HEK293T (cell line): ENCODE data around the gene CAMK1D.

Experiments
- CTCF ChIA-PET: fragments of 350-600 bp; formaldehyde crosslinking; extraction: SDS; loops from one replicate; lab custom pipeline; 2021; ENCODE audit warnings: antibody characterized with exemption, inconsistent platforms; lab: Yijun Ruan, JAX
- POLR2A ChIA-PET: fragments of 350-600 bp; formaldehyde crosslinking; extraction: SDS; loops from one replicate; lab custom pipeline; 2020; ENCODE audit warnings: antibody characterized with exemption, inconsistent platforms; lab: Yijun Ruan, JAX
- DNase-seq: peaks from one replicate; pipeline ENCODE4 v3.0.0; 2012; ENCODE audit warnings: mixed read lengths; ENCODE audit errors: extremely low spot score
- ARNT ChIP-seq: fragments of 450-650 bp; IDR thresholded peaks from 2 replicates; pipeline ENCODE4 v1.6.1; 2017; ENCODE audit warnings: mild to moderate bottlenecking
- BHLHE40 ChIP-seq: fragments of 450-650 bp; IDR thresholded peaks from 2 replicates; pipeline ENCODE4 v1.6.1; 2016; ENCODE audit warnings: mild to moderate bottlenecking, moderate library complexity, borderline replicate concordance
- CTBP1 ChIP-seq: fragments of 450-650 bp; IDR thresholded peaks from 2 replicates; pipeline ENCODE4 v1.6.1; 2016; ENCODE audit warnings: borderline replicate concordance
- ELF4 ChIP-seq: fragments of 450-650 bp; IDR thresholded peaks from 2 replicates; pipeline ENCODE4 v1.6.1; 2017; ENCODE audit warnings: antibody characterized with exemption
- FOXA1 ChIP-seq: fragments of 450-650 bp; IDR thresholded peaks from 2 replicates; pipeline ENCODE4 v1.6.1; 2016; ENCODE audit warnings: mild to moderate bottlenecking
- FOXK2 ChIP-seq: fragments of 450-650 bp; IDR thresholded peaks from 2 replicates; pipeline ENCODE4 v1.6.1; 2016; ENCODE audit warnings: mild to moderate bottlenecking
- FOXM1 ChIP-seq: fragments of 450-650 bp; IDR thresholded peaks from 2 replicates; pipeline ENCODE4 v1.6.1; 2017; ENCODE audit warnings: mild to moderate bottlenecking, borderline replicate concordance
- HDGF ChIP-seq: fragments of 450-650 bp; IDR thresholded peaks from 2 replicates; pipeline ENCODE4 v1.6.1; 2017; ENCODE audit warnings: antibody characterized with exemption, borderline replicate concordance
- L3MBTL2 ChIP-seq: fragments of 450-650 bp; conservative IDR thresholded peaks from 2 replicates; pipeline ENCODE4 v1.6.1; 2016; ENCODE audit warnings: mild to moderate bottlenecking
- LEF1 ChIP-seq: fragments of 450-650 bp; IDR thresholded peaks from 2 replicates; pipeline ENCODE4 v1.6.1; 2017; ENCODE audit warnings: mild to moderate bottlenecking, borderline replicate concordance
- NFRKB ChIP-seq: fragments of 450-650 bp; IDR thresholded peaks from 2 replicates; pipeline ENCODE4 v1.6.1; 2016; ENCODE audit warnings: mild to moderate bottlenecking, moderate library complexity
- PKNOX1 ChIP-seq: fragments of 450-650 bp; IDR thresholded peaks from 2 replicates; pipeline ENCODE4 v1.6.1; 2016
- SP1 ChIP-seq: fragments of 450-650 bp; IDR thresholded peaks from 2 replicates; pipeline ENCODE4 v1.6.1; 2017
- SUZ12 ChIP-seq: fragments of 450-650 bp; IDR thresholded peaks from 2 replicates; pipeline ENCODE4 v1.6.1; 2016; ENCODE audit warnings: mild to moderate bottlenecking
- TARDBP ChIP-seq: fragments of 450-650 bp; IDR thresholded peaks from 2 replicates; pipeline ENCODE4 v1.6.1; 2016
- ZNF384 ChIP-seq: fragments of 450-650 bp; IDR thresholded peaks from 2 replicates; pipeline ENCODE4 v1.6.1; 2016

Gene CAMK1D

GRCh38 chr10:12797471-12798262 is 448.3 kb downstream of the CAMK1D start:
- CTCF ChIA-PET, result interaction anchor here (0.8 kb wide), 1 partner anchor 15 kb away, joined by 4 read pairs; no protein-coding TSS in a partner anchor

GRCh38 chr10:12799144-12799543 is 449.8 kb downstream of the CAMK1D start:
- no peak for TF ChIP-seq FOXK2
- TF ChIP-seq NFRKB, result no peak
- TF ChIP-seq ELF4, result no peak
- no peak for TF ChIP-seq LEF1
- TF ChIP-seq FOXA1, result no peak
- TF ChIP-seq L3MBTL2, result no peak
- TF ChIP-seq TARDBP, result no peak
- TF ChIP-seq CTBP1, result no peak
- TF ChIP-seq FOXM1, result no peak
- TF ChIP-seq PKNOX1, result no peak
- TF ChIP-seq BHLHE40, result no peak
- TF ChIP-seq SUZ12, result no peak
- TF ChIP-seq ARNT, result no peak
- TF ChIP-seq SP1, result no peak
- TF ChIP-seq HDGF, result no peak
- TF ChIP-seq ZNF384, result no peak
- CTCF ChIA-PET, result no interaction called here
- DNase-seq, result no peak
- POLR2A ChIA-PET, result no interaction called here

More at GRCh38 chr10:12797471-12798262, 448.3 kb downstream of the CAMK1D start:
- POLR2A ChIA-PET, result no interaction called here
- TF ChIP-seq HDGF (no peak), FOXK2 (no peak), ELF4 (no peak), ARNT (no peak), L3MBTL2 (no peak), ZNF384 (no peak), BHLHE40 (no peak), FOXA1 (no peak), FOXM1 (no peak), TARDBP (no peak), LEF1 (no peak), SUZ12 (no peak), SP1 (no peak), PKNOX1 (no peak), NFRKB (no peak)
- DNase-seq, result no peak

GRCh38 chr10:12799714-12800113 is 450.4 kb downstream of the CAMK1D start:
- no peak for DNase-seq
- POLR2A ChIA-PET, result no interaction called here
- CTCF ChIA-PET, result interaction anchor here (1.5 kb wide), 1 partner anchor 15 kb away, joined by 4 read pairs; no protein-coding TSS in a partner anchor
- TF ChIP-seq HDGF (no peak), SP1 (no peak), ARNT (no peak), FOXM1 (no peak), FOXA1 (no peak), ELF4 (no peak), LEF1 (no peak), ZNF384 (no peak), NFRKB (no peak), L3MBTL2 (no peak), SUZ12 (no peak), PKNOX1 (no peak), BHLHE40 (no peak), CTBP1 (no peak), FOXK2 (no peak), TARDBP (no peak)

GRCh38 chr10:12800302-12800701 is 451.0 kb downstream of the CAMK1D start:
- DNase-seq, result no peak
- ChIA-PET CTCF (interaction anchor here (1.5 kb wide), 1 partner anchor 15 kb away, joined by 4 read pairs; no protein-coding TSS in a partner anchor), POLR2A (no interaction called here)
- no peak for TF ChIP-seq FOXK2
- no peak for TF ChIP-seq TARDBP
- no peak for TF ChIP-seq BHLHE40
- TF ChIP-seq FOXA1, result no peak
- TF ChIP-seq L3MBTL2, result no peak
- no peak for TF ChIP-seq HDGF
- TF ChIP-seq CTBP1, result no peak
- TF ChIP-seq ZNF384, result no peak
- no peak for TF ChIP-seq ELF4
- TF ChIP-seq SUZ12, result no peak
- no peak for TF ChIP-seq NFRKB
- TF ChIP-seq SP1, result no peak
- no peak for TF ChIP-seq PKNOX1
- no peak for TF ChIP-seq FOXM1
- TF ChIP-seq ARNT, result no peak
- TF ChIP-seq LEF1, result no peak
